Ovary (tissue), 3 donors: Measurements from ENCODE around the gene FNIP2.

Source experiments
- CTCF ChIP-seq, 3 donors: fragments of 450-650 bp in 2 of 3; fragments of 200-600 bp in 1 of 3; IDR thresholded peaks; one replicate each; pipeline versions ENCODE4 v1.5.1 to v1.8.0; 2016 to 2022; ENCODE audit warnings: antibody characterized with exemption in 3 of 3, mild to moderate bottlenecking in 1 of 3
- POLR2A ChIP-seq: fragments of 450-650 bp; IDR thresholded peaks from one replicate; pipeline ENCODE4 v1.6.1; 2017; ENCODE audit warnings: antibody characterized with exemption, mild to moderate bottlenecking, moderate library complexity
- donor health status: DM: no; HTN: no; CAD: no.

GRCh38 chr4:158829254-158829653 lies 60.4 kb downstream of the FNIP2 start:
- TF ChIP-seq POLR2A (no peak), CTCF (IDR thresholded peaks at IDR 0.05) (no peak)
